HG02642 (cell line): ENCODE data around the gene HYAL3.
"Not testable (repeated sequence)": the region's sequence is repeated elsewhere in the genome, so short reads cannot be mapped to it uniquely, and the experiment has no call there.

ENCODE experiments used
- ATAC-seq: cut with Tn5 transposase; IDR thresholded peaks from one replicate; pipeline ENCODE4 v1.9.1; 2021; ENCODE audit warnings: mild to moderate bottlenecking; ENCODE audit not compliant: unreplicated experiment, poor library complexity

The HYAL3 gene

GRCh38 chr3:50272911-50273688 is 26.1 kb downstream of the HYAL3 start:
- peak; percentile 82 for ATAC-seq

GRCh38 chr3:50272538-50272910 is 26.7 kb downstream of the HYAL3 start:
- not testable (repeated sequence) for ATAC-seq

GRCh38 chr3:50271314-50271936 is 27.8 kb downstream of the HYAL3 start:
- ATAC-seq = no peak

GRCh38 chr3:50270422-50271224 is 28.6 kb downstream of the HYAL3 start:
- no peak for ATAC-seq

- no peak for ATAC-seq
These were observed 29.2 kb downstream of the HYAL3 start for GRCh38 chr3:50269977-50270413.

- ATAC-seq = no peak
These were observed 29.7 kb downstream of the HYAL3 start for GRCh38 chr3:50269460-50269859.

GRCh38 chr3:50268703-50269451 is 30.3 kb downstream of the HYAL3 start, which contains the start of gene SEMA3B:
Gene SEMA3B (plus strand): TSS chr3:50269147. CDS start chr3:50269241, 94 bp downstream.
- no peak for ATAC-seq

- ATAC-seq = no peak
These were observed 30.9 kb downstream of the HYAL3 start for GRCh38 chr3:50268276-50268675.

GRCh38 chr3:50267280-50267913 is 31.8 kb downstream of the HYAL3 start:
- ATAC-seq = no peak

GRCh38 chr3:50266836-50267235 is 32.4 kb downstream of the HYAL3 start:
- ATAC-seq = no peak

GRCh38 chr3:50266017-50266416 is 33.2 kb downstream of the HYAL3 start:
- ATAC-seq = no peak

- no peak for ATAC-seq
These were observed 33.6 kb downstream of the HYAL3 start for GRCh38 chr3:50265571-50265970.

GRCh38 chr3:50264964-50265485 is 34.2 kb downstream of the HYAL3 start:
- no peak for ATAC-seq

- ATAC-seq = no peak
These were observed 34.7 kb downstream of the HYAL3 start for GRCh38 chr3:50264383-50264963.

GRCh38 chr3:50263478-50264382 is 35.5 kb downstream of the HYAL3 start:
- ATAC-seq = no peak

- no peak for ATAC-seq
These were observed 36.4 kb downstream of the HYAL3 start for GRCh38 chr3:50262778-50263177.

GRCh38 chr3:50262200-50262599 is 37.0 kb downstream of the HYAL3 start:
- ATAC-seq = not testable (repeated sequence)

- no peak for ATAC-seq
These were observed 37.7 kb downstream of the HYAL3 start for GRCh38 chr3:50261505-50261904.
